CD14-positive monocyte (primary cell): Measurements from ENCODE around the gene TRIM23. TPM values are rescaled to one million over a fixed set of nuclear protein-coding genes. Genes with fewer than 3 reads are reported as not detected.

Source experiments
- DNase-seq, 3 donors: peaks; one replicate each; pipeline ENCODE4 v3.0.0-alpha.2; 2011 to 2022
- H2AFZ ChIP-seq: 2 replicates; pipeline ENCODE4 v1.6.0; 2012; ENCODE audit warnings: mild to moderate bottlenecking, low read depth, low read length, inconsistent platforms; ENCODE audit not compliant: insufficient read depth, poor library complexity, severe bottlenecking
- H3K27ac ChIP-seq, 2 donors: 1 replicate in 1 of 2; 2 replicates in 1 of 2; pipeline ENCODE4 v1.5.1; 2012 to 2013; ENCODE audit warnings: low read length in 2 of 2, control low read depth in 1 of 2, inconsistent platforms in 1 of 2, low read depth in 1 of 2, mild to moderate bottlenecking in 1 of 2
- H3K27me3 ChIP-seq, 2 donors: one replicate each; pipeline versions ENCODE4 v1.6.0 to v1.6.1; 2011 to 2013; ENCODE audit warnings: low read length in 2 of 2; ENCODE audit not compliant: control insufficient read depth in 2 of 2, insufficient read depth in 2 of 2
- H3K36me3 ChIP-seq, 2 donors: replicated peaks in 1 of 2; 1 replicate in 1 of 2; 2 replicates in 1 of 2; pipeline versions ENCODE4 v1.5.1 to v1.6.1; 2012 to 2013; ENCODE audit warnings: low read length in 2 of 2, control low read depth in 1 of 2, inconsistent platforms in 1 of 2, mild to moderate bottlenecking in 1 of 2; ENCODE audit not compliant: insufficient read depth in 2 of 2, control insufficient read depth in 1 of 2
- H3K4me1 ChIP-seq, 2 donors: 1 replicate in 1 of 2; 2 replicates in 1 of 2; pipeline versions ENCODE4 v1.5.1 to v1.6.1; 2012 to 2013; ENCODE audit warnings: low read length in 2 of 2, control low read depth in 1 of 2, inconsistent platforms in 1 of 2, mild to moderate bottlenecking in 1 of 2, moderate library complexity in 1 of 2; ENCODE audit not compliant: insufficient read depth in 2 of 2, control insufficient read depth in 1 of 2
- H3K4me2 ChIP-seq: replicated peaks from 2 replicates; pipeline ENCODE3; 2012; ENCODE audit warnings: low read length, moderate library complexity, mild to moderate bottlenecking; ENCODE audit not compliant: poor library complexity, severe bottlenecking; ENCODE audit errors: extremely low read depth
- H3K4me3 ChIP-seq, 3 experiments: fragments of 200-600 bp in 1 of 3; sonication (generic) in 1 of 3; replicated peaks in 1 of 3; 1 replicate in 2 of 3; 2 replicates in 1 of 3; pipeline ENCODE4 v1.5.1; 2011 to 2013; ENCODE audit warnings: low read length in 3 of 3, mild to moderate bottlenecking in 3 of 3, control low read depth in 2 of 3, low read depth in 2 of 3, inconsistent platforms in 1 of 3, moderate library complexity in 1 of 3
- H3K79me2 ChIP-seq: 2 replicates; pipeline ENCODE4 v1.6.0; 2012; ENCODE audit warnings: mild to moderate bottlenecking, control low read depth, inconsistent platforms, low read length, moderate library complexity; ENCODE audit not compliant: insufficient read depth
- H3K9ac ChIP-seq: 2 replicates; pipeline ENCODE4 v1.6.0; 2017; ENCODE audit warnings: low read length, mild to moderate bottlenecking; ENCODE audit not compliant: insufficient read depth, poor library complexity, severe bottlenecking
- H3K9me3 ChIP-seq, 2 donors: replicated peaks in 1 of 2; 1 replicate in 1 of 2; 2 replicates in 1 of 2; pipeline versions ENCODE4 v1.5.1 to v1.6.1; 2012 to 2013; ENCODE audit warnings: low read length in 2 of 2, control low read depth in 1 of 2; ENCODE audit not compliant: control insufficient read depth in 1 of 2, insufficient read depth in 1 of 2
- H4K20me1 ChIP-seq: 2 replicates; pipeline ENCODE4 v1.6.0; 2012; ENCODE audit warnings: mild to moderate bottlenecking, low read length, control low read depth, moderate library complexity; ENCODE audit not compliant: insufficient read depth
- H3K27ac Mint-ChIP-seq, 7 donors: one replicate each; pipeline ENCODE4 v1.8.0; 2020; ENCODE audit warnings: mild to moderate bottlenecking in 7 of 7, mixed read lengths in 7 of 7, moderate library complexity in 6 of 7, inconsistent platforms in 2 of 7
- H3K27me3 Mint-ChIP-seq, 3 donors: one replicate each; pipeline ENCODE4 v1.8.0; 2021 to 2022; ENCODE audit warnings: low read depth in 3 of 3, mild to moderate bottlenecking in 3 of 3, mixed read lengths in 3 of 3, moderate library complexity in 3 of 3, inconsistent platforms in 1 of 3
- H3K36me3 Mint-ChIP-seq, 2 donors: one replicate each; pipeline ENCODE4 v1.8.0; 2020; ENCODE audit warnings: mixed read lengths in 2 of 2, inconsistent platforms in 1 of 2, mild to moderate bottlenecking in 1 of 2
- H3K4me1 Mint-ChIP-seq: one replicate; pipeline ENCODE4 v1.8.0; 2020; ENCODE audit warnings: mild to moderate bottlenecking, mixed read lengths
- H3K4me3 Mint-ChIP-seq, 2 donors: one replicate each; pipeline ENCODE4 v1.8.0; 2020; ENCODE audit warnings: mild to moderate bottlenecking in 2 of 2, mixed read lengths in 2 of 2, moderate library complexity in 1 of 2
- H3K9me3 Mint-ChIP-seq, 7 donors: one replicate each; pipeline ENCODE4 v1.8.0; 2020 to 2022; ENCODE audit warnings: mixed read lengths in 7 of 7, mild to moderate bottlenecking in 6 of 7, moderate library complexity in 6 of 7, inconsistent platforms in 2 of 7
- CTCF ChIP-seq: fragments of 200-600 bp; IDR thresholded peaks from one replicate; pipeline ENCODE4 v1.8.0; 2022; ENCODE audit warnings: antibody characterized with exemption, mild to moderate bottlenecking
- WGBS: methylation state at CpG from one replicate; pipeline ENCODE4 v1.1.5; 2013; ENCODE audit warnings: missing lambda C conversion rate; ENCODE audit not compliant: insufficient coverage; 5-methylcytosine and 5-hydroxymethylcytosine counted together
- intact Hi-C, 2 donors: fragments of 100-400 bp; cut with micrococcal nuclease; formaldehyde crosslinking; loops; one replicate each; pipeline versions ENCODE4 v1.15.0 to v1.15.1; 2023
- polyA plus RNA-seq, 3 donors: library from polyadenylated mRNA; depleted of rRNA in 1 of 3; unstranded in 2 of 3; stranded (reverse) in 1 of 3; fragments of 300-500 nt in 2 of 3; fragments of >200 nt in 1 of 3; fragmentation: Illumina TruSeq in 2 of 3; gene quantifications; 1 replicate in 2 of 3; 2 replicates in 1 of 3; pipeline ENCODE4 v1.2.3, GENCODE V29; 2012 to 2021

Gene TRIM23
- polyA plus RNA-seq, 3 donors, result 3.2 to 5.6 (median 3.3) TPM

GRCh38 chr5:65555287-65555686, 68.8 kb downstream of the TRIM23 start:
- peaks cover 11% of the 10 kb centered on the region for H3K79me2 ChIP-seq

GRCh38 chr5:65553941-65554340, 70.2 kb downstream of the TRIM23 start:
- Histone ChIP-seq H3K9me3 (no peaks in the 10 kb centered on the region), H3K36me3 (peaks cover 6 to 50% of the 10 kb centered on the region in 2 donors), H3K27ac (no peak overlapping the region), H2AFZ (no peak overlapping the region), H3K9ac (no peak overlapping the region), H3K79me2 (peaks cover 4% of the 10 kb centered on the region), H3K4me3 (no peak overlapping the region), H3K4me2 (no peak overlapping the region), H3K4me1 (no peaks in the 10 kb centered on the region), H4K20me1 (no peaks in the 10 kb centered on the region), H3K27me3 (no peaks in the 10 kb centered on the region)
- WGBS, result no CpG with 5 or more reads among the region's 5 CpGs
- peak overlapping the region in 3 of 7 donors; percentile 5 to 16 (median 14) for H3K27ac Mint-ChIP-seq
- peaks cover 5% of the 10 kb centered on the region for H3K4me1 Mint-ChIP-seq
- H3K36me3 Mint-ChIP-seq, result peaks cover 38 to 52% of the 10 kb centered on the region in 2 donors
- no peaks in the 10 kb centered on the region for H3K27me3 Mint-ChIP-seq
- H3K4me3 Mint-ChIP-seq, result no peak overlapping the region
- DNase-seq, result no peak
- TF ChIP-seq CTCF, result no peak
- no peaks in the 10 kb centered on the region for H3K9me3 Mint-ChIP-seq
- intact Hi-C loops, result no loop called here

More at GRCh38 chr5:65555287-65555686, 68.8 kb downstream of the TRIM23 start:
- Mint-ChIP-seq H3K9me3 (no peaks in the 10 kb centered on the region), H3K27ac (peak overlapping the region in 1 of 7 donors; percentile 56), H3K4me3 (no peak overlapping the region), H3K4me1 (peaks cover 5% of the 10 kb centered on the region), H3K36me3 (peaks cover 29 to 45% of the 10 kb centered on the region in 2 donors), H3K27me3 (no peaks in the 10 kb centered on the region)
- no peak overlapping the region for H3K4me2 ChIP-seq
- TF ChIP-seq CTCF, result no peak
- intact Hi-C loops, result no loop called here
- H3K4me3 ChIP-seq, result no peak overlapping the region
- H3K27ac ChIP-seq, result no peak overlapping the region
- no peaks in the 10 kb centered on the region for H4K20me1 ChIP-seq
- no peak overlapping the region for H2AFZ ChIP-seq
- no peaks in the 10 kb centered on the region for H3K4me1 ChIP-seq
- H3K36me3 ChIP-seq, result peaks cover 6 to 40% of the 10 kb centered on the region in 2 donors
- no peak for DNase-seq
- H3K9ac ChIP-seq, result no peak overlapping the region
- no peaks in the 10 kb centered on the region for H3K27me3 ChIP-seq
- no peaks in the 10 kb centered on the region for H3K9me3 ChIP-seq
